ENCODE results near the gene ACOX3. TPM values are rescaled to one million over a fixed set of nuclear protein-coding genes. Genes with fewer than 3 reads are reported as not detected.
A peak's percentile ranks its signal among the peaks of the same experiment; 100 is the strongest.
"Not testable (repeated sequence)": the region's sequence is repeated elsewhere in the genome, so short reads cannot be mapped to it uniquely, and the experiment has no call there.

ACOX3 gene
- total RNA-seq = 10 to 100 TPM; 19.0 to 32.9 (median 22.1) TPM

- Histone ChIP-seq H3K27me3 (no peaks in the 10 kb centered on the region), H3K4me1 (peaks cover 42 to 59% of the 10 kb centered on the region in 2 donors), H3K27ac (peak within 1 kb of the TSS; percentile 95 to 99 (median 98)), H3K36me3 (no peaks in the 10 kb centered on the region), H3K4me3 (peak within 1 kb of the TSS; percentile 83 to 99 (median 88)), H3K9me3 (no peaks in the 10 kb centered on the region)
- in situ Hi-C loops (cut with MboI; ENCODE audit: low sequenced_read_pairs in 4 of 4) = loop anchor here in 1 of 4 donors (25.0 kb wide), 1 partner anchor 628 kb away; no protein-coding TSS in a partner anchor
- TF ChIP-seq CTCF (IDR thresholded peaks at IDR 0.05 in 4 of 5, conservative IDR thresholded peaks at IDR 0.05 in 1 of 5) (peak in 3 of 5 experiments; percentile 7 to 45 (median 32)), POLR2A (IDR thresholded peaks at IDR 0.05) (peak; percentile 60 to 76)
- intact Hi-C loops (cut with DNase I; ENCODE audit: low total_unique reads) = no loop called here
- peak; percentile 76 to 88 for DNase-seq
- ATAC-seq = peak; percentile 92 to 93
These were observed at the start of gene ACOX3, which contains the start of gene TRMT44 for GRCh38 chr4:8440492-8441311. TSS of gene ACOX3 (minus strand) at chr4:8440723. CDS start at chr4:8416521, 24,202 bp downstream. TSS of gene TRMT44 (plus strand) at chr4:8440777. CDS start at chr4:8440823, 46 bp downstream.

GRCh38 chr4:8488791-8489369, 48.4 kb upstream of the ACOX3 start:
- Histone ChIP-seq H3K4me1 (no peaks in the 10 kb centered on the region), H3K27me3 (no peaks in the 10 kb centered on the region), H3K36me3 (no peaks in the 10 kb centered on the region), H3K4me3 (no peak overlapping the region), H3K27ac (no peak overlapping the region), H3K9me3 (no peaks in the 10 kb centered on the region)
- intact Hi-C loops (cut with DNase I; ENCODE audit: low total_unique reads) = no loop called here
- ATAC-seq = no peak
- TF ChIP-seq POLR2A (IDR thresholded peaks at IDR 0.05) = no peak
- no peak for TF ChIP-seq CTCF (IDR thresholded peaks at IDR 0.05 in 4 of 5, conservative IDR thresholded peaks at IDR 0.05 in 1 of 5)
- no peak for DNase-seq
- in situ Hi-C loops (cut with MboI; ENCODE audit: low sequenced_read_pairs in 4 of 4) = no loop called here

GRCh38 chr4:8486643-8487042, 46.1 kb upstream of the ACOX3 start:
- ATAC-seq; H3K36me3 ChIP-seq; intact Hi-C loops (cut with DNase I; ENCODE audit: low total_unique reads); H3K4me3 ChIP-seq; H3K4me1 ChIP-seq; H3K9me3 ChIP-seq; H3K27ac ChIP-seq; H3K27me3 ChIP-seq; in situ Hi-C loops (cut with MboI; ENCODE audit: low sequenced_read_pairs in 4 of 4); DNase-seq: not testable (repeated sequence)

GRCh38 chr4:8480221-8480620, 39.7 kb upstream of the ACOX3 start:
- TF ChIP-seq POLR2A (IDR thresholded peaks at IDR 0.05) (no peak), CTCF (IDR thresholded peaks at IDR 0.05 in 4 of 5, conservative IDR thresholded peaks at IDR 0.05 in 1 of 5) (no peak)
- intact Hi-C loops (cut with DNase I; ENCODE audit: low total_unique reads) (no loop called here), in situ Hi-C loops (cut with MboI; ENCODE audit: low sequenced_read_pairs in 4 of 4) (no loop called here)
- Histone ChIP-seq H3K27me3 (no peaks in the 10 kb centered on the region), H3K9me3 (no peaks in the 10 kb centered on the region), H3K4me3 (no peak overlapping the region), H3K27ac (no peak overlapping the region), H3K4me1 (no peaks in the 10 kb centered on the region), H3K36me3 (peaks cover 0 to 19% of the 10 kb centered on the region in 2 donors)
- ATAC-seq (no peak), DNase-seq (no peak)
